H1 (cell line): ENCODE data around the gene SPINK7. TPM values are rescaled to one million over a fixed set of nuclear protein-coding genes. Genes with fewer than 3 reads are reported as not detected.

ENCODE experiments used
- CTCF ChIA-PET: fragments of 300-600 bp; sonication (Branson Sonifier 250); formaldehyde crosslinking; loops from one replicate; lab custom pipeline; 2021; ENCODE audit not compliant: partially characterized antibody; lab: Charles Lee
- POLR2A ChIA-PET: fragments of 300-600 bp; sonication (Branson Sonifier 250); formaldehyde crosslinking; loops from one replicate; lab custom pipeline; 2021; ENCODE audit warnings: inconsistent platforms; ENCODE audit not compliant: partially characterized antibody; lab: Charles Lee
- DNase-seq, 2 experiments: peaks; one replicate each; pipeline versions ENCODE4 v3.0.0 to v3.0.0-alpha.2; 2010 to 2022; ENCODE audit warnings: low spot score in 2 of 2, low read depth in 1 of 2, mixed read lengths in 1 of 2
- FAIRE-seq: peaks from 2 replicates; lab custom pipeline; 2011; peaks lifted over from hg19 to GRCh38; lab: Jason Lieb, UNC
- H2AFZ ChIP-seq: 2 replicates; pipeline ENCODE4 v1.8.1; 2012; ENCODE audit warnings: low read length, inconsistent platforms
- H2AK5ac ChIP-seq: 2 replicates; pipeline ENCODE4 v1.6.1; 2013; ENCODE audit warnings: low read depth, low read length
- H2BK120ac ChIP-seq: replicated peaks from 2 replicates; pipeline ENCODE3; 2013; ENCODE audit warnings: low read depth, low read length, inconsistent platforms
- H2BK12ac ChIP-seq: 2 replicates; pipeline ENCODE4 v1.6.1; 2013; ENCODE audit warnings: low read depth, low read length
- H2BK15ac ChIP-seq: 2 replicates; pipeline ENCODE4 v1.6.1; 2013; ENCODE audit warnings: low read length
- H2BK20ac ChIP-seq: 2 replicates; pipeline ENCODE4 v1.6.1; 2013; ENCODE audit warnings: low read length
- H2BK5ac ChIP-seq: 2 replicates; pipeline ENCODE4 v1.6.1; 2013; ENCODE audit warnings: low read depth, low read length
- H3K14ac ChIP-seq: 2 replicates; pipeline ENCODE4 v1.6.1; 2013; ENCODE audit warnings: inconsistent platforms; ENCODE audit not compliant: insufficient read length
- H3K18ac ChIP-seq: 2 replicates; pipeline ENCODE4 v1.6.1; 2013; ENCODE audit warnings: low read length; ENCODE audit errors: extremely low read depth
- H3K23ac ChIP-seq: 2 replicates; pipeline ENCODE4 v1.6.1; 2013; ENCODE audit warnings: inconsistent platforms; ENCODE audit not compliant: insufficient read length
- H3K23me2 ChIP-seq: 2 replicates; pipeline ENCODE4 v1.6.1; 2013; ENCODE audit warnings: low read depth, low read length
- H3K27ac ChIP-seq: 2 replicates; pipeline ENCODE4 v1.6.1; 2011; ENCODE audit warnings: low read depth, low read length, inconsistent platforms
- H3K27me3 ChIP-seq, 4 experiments: replicated peaks in 1 of 4; 1 replicate in 1 of 4; 2 replicates in 3 of 4; pipeline versions ENCODE4 v1.6.1 to v1.8.1; 2011 to 2013; ENCODE audit warnings: low read length in 3 of 4, mild to moderate bottlenecking in 3 of 4, inconsistent platforms in 2 of 4, mixed read lengths in 2 of 4, moderate library complexity in 1 of 4; ENCODE audit not compliant: control insufficient read depth in 3 of 4, insufficient read depth in 3 of 4; ENCODE audit errors: extremely low read depth in 1 of 4
- H3K36me3 ChIP-seq, 4 experiments: 2 replicates each; pipeline versions ENCODE4 v1.6.1 to v1.8.1; 2011 to 2013; ENCODE audit warnings: mild to moderate bottlenecking in 4 of 4, low read length in 3 of 4, moderate library complexity in 2 of 4, control low read depth in 1 of 4, inconsistent platforms in 1 of 4; ENCODE audit not compliant: insufficient read depth in 4 of 4, control insufficient read depth in 2 of 4
- H3K4ac ChIP-seq: replicated peaks from 2 replicates; pipeline ENCODE3; 2013; ENCODE audit warnings: low read length, low read depth, mixed read lengths, inconsistent platforms; ENCODE audit not compliant: insufficient read length
- H3K4me1 ChIP-seq, 4 experiments: replicated peaks in 1 of 4; 1 replicate in 1 of 4; 2 replicates in 3 of 4; pipeline versions ENCODE4 v1.6.1 to v1.8.1; 2011 to 2013; ENCODE audit warnings: low read length in 3 of 4, inconsistent platforms in 2 of 4, mixed read lengths in 1 of 4; ENCODE audit not compliant: insufficient read depth in 4 of 4, control insufficient read depth in 3 of 4
- H3K4me2 ChIP-seq, 2 experiments: 2 replicates each; pipeline versions ENCODE4 v1.6.1 to v1.8.1; 2011 to 2013; ENCODE audit warnings: low read depth in 2 of 2, low read length in 2 of 2, control low read depth in 1 of 2, inconsistent platforms in 1 of 2, mild to moderate bottlenecking in 1 of 2; ENCODE audit not compliant: insufficient read depth in 1 of 2
- H3K4me3 ChIP-seq, 4 experiments: fragments of 200-600, 300-600 bp in 1 of 4; sonication (generic), shearing (Covaris generic), sonication (Bioruptor Twin) in 1 of 4; 2 replicates each; pipeline versions ENCODE4 v1.5.1 to v1.8.1; 2011 to 2016; ENCODE audit warnings: low read length in 4 of 4, low read depth in 3 of 4, control low read depth in 2 of 4, inconsistent platforms in 2 of 4, mild to moderate bottlenecking in 2 of 4, mixed read lengths in 1 of 4, moderate library complexity in 1 of 4; ENCODE audit not compliant: insufficient read depth in 2 of 4; ENCODE audit errors: extremely low read depth in 1 of 4
- H3K56ac ChIP-seq: replicated peaks from 2 replicates; pipeline ENCODE3; 2013; ENCODE audit warnings: low read depth, mild to moderate bottlenecking, mixed read lengths, low read length, inconsistent platforms; ENCODE audit not compliant: insufficient read length
- H3K79me1 ChIP-seq: 2 replicates; pipeline ENCODE4 v1.6.1; 2013; ENCODE audit warnings: low read depth, low read length, control low read depth
- H3K79me2 ChIP-seq, 2 experiments: 2 replicates each; pipeline versions ENCODE4 v1.6.1 to v1.8.1; 2012 to 2013; ENCODE audit warnings: low read length in 2 of 2, mild to moderate bottlenecking in 2 of 2, inconsistent platforms in 1 of 2; ENCODE audit not compliant: insufficient read depth in 2 of 2, control insufficient read depth in 1 of 2
- H3K9ac ChIP-seq, 4 experiments: replicated peaks in 1 of 4; 1 replicate in 1 of 4; 2 replicates in 3 of 4; pipeline versions ENCODE4 v1.6.1 to v1.8.1; 2011 to 2013; ENCODE audit warnings: low read depth in 3 of 4, low read length in 3 of 4, control low read depth in 2 of 4, mild to moderate bottlenecking in 2 of 4, moderate library complexity in 2 of 4, inconsistent platforms in 1 of 4; ENCODE audit errors: extremely low read depth in 1 of 4
- H3K9me3 ChIP-seq, 2 experiments: 2 replicates each; pipeline versions ENCODE4 v1.6.1 to v1.8.1; 2012 to 2013; ENCODE audit warnings: mild to moderate bottlenecking in 2 of 2, moderate library complexity in 2 of 2, control low read depth in 1 of 2, inconsistent platforms in 1 of 2, low read depth in 1 of 2, low read length in 1 of 2, mixed read lengths in 1 of 2; ENCODE audit not compliant: insufficient read depth in 2 of 2
- H4K20me1 ChIP-seq, 2 experiments: replicated peaks in 1 of 2; 2 replicates each; pipeline versions ENCODE3 to v1.8.1; 2011 to 2013; ENCODE audit warnings: inconsistent platforms in 2 of 2, low read length in 2 of 2, mild to moderate bottlenecking in 1 of 2; ENCODE audit not compliant: insufficient read depth in 2 of 2, control insufficient read depth in 1 of 2
- H4K5ac ChIP-seq: 2 replicates; pipeline ENCODE4 v1.6.1; 2013; ENCODE audit warnings: low read length, low read depth, mixed read lengths, inconsistent platforms; ENCODE audit not compliant: insufficient read length
- H4K8ac ChIP-seq: 2 replicates; pipeline ENCODE4 v1.8.0; 2013; ENCODE audit warnings: mild to moderate bottlenecking, moderate library complexity, low read length, inconsistent platforms; ENCODE audit not compliant: insufficient read depth; ENCODE audit errors: extremely low read depth
- H4K91ac ChIP-seq: replicated peaks from 2 replicates; pipeline ENCODE3; 2013; ENCODE audit warnings: low read length, mixed read lengths, inconsistent platforms; ENCODE audit not compliant: insufficient read length
- RAD21 ChIP-seq, 2 experiments: IDR thresholded peaks in 1 of 2; conservative IDR thresholded peaks in 1 of 2; 2 replicates each; pipeline ENCODE4 v1.6.1; 2011; ENCODE audit warnings: low read depth in 2 of 2, low read length in 2 of 2, improper control_type of control experiment in 1 of 2, inconsistent platforms in 1 of 2, mild to moderate bottlenecking in 1 of 2, moderate library complexity in 1 of 2
- RXRA ChIP-seq: IDR thresholded peaks from 2 replicates; pipeline ENCODE4 v1.6.1; 2011; ENCODE audit warnings: low read depth, mild to moderate bottlenecking, low read length, moderate library complexity; ENCODE audit not compliant: insufficient read depth
- WGBS, 2 experiments: shearing (Covaris generic) in 1 of 2; methylation state at CpG; one replicate each; pipeline versions ENCODE4 v1.1.6 to v1.1.7; 2013 to 2015; ENCODE audit warnings: low lambda C conversion rate in 2 of 2, mixed read lengths in 2 of 2, inconsistent platforms in 1 of 2, low coverage in 1 of 2, missing lambda C conversion rate in 1 of 2; ENCODE audit not compliant: insufficient replicate concordance in 2 of 2, insufficient coverage in 1 of 2, insufficient read length in 1 of 2; ENCODE audit errors: extremely low coverage in 1 of 2, missing lambda C conversion rate in 1 of 2; 5-methylcytosine and 5-hydroxymethylcytosine counted together
- polyA plus RNA-seq, 7 experiments: library from polyadenylated mRNA; depleted of rRNA in 3 of 7; stranded (reverse) in 5 of 7; unstranded in 2 of 7; fragments of >200 nt in 5 of 7; fragments of 200-250 nt in 2 of 7; gene quantifications; 1 replicate in 5 of 7; 2 replicates in 1 of 7; 4 replicates in 1 of 7; pipeline versions ENCODE4 v1.2.1 to v1.2.3, GENCODE V29; 2011 to 2013; ENCODE audit warnings: missing spikeins in 2 of 7, mixed read lengths in 2 of 7
- total RNA-seq: library from RNA; stranded (reverse); fragmentation: NEBNext Ultra II Directional; extraction: Animal tissue kit (Norgen Biotek cat#: 25700); gene quantifications from 2 replicates; pipeline ENCODE4 v1.2.1, GENCODE V29; 2021

The SPINK7 gene
- total and polyA plus RNA-seq, 2 of the 8 experiments (the other 6 are each of a cell fraction or from before 2014, with no cell fraction given) = not detected

DNA sequence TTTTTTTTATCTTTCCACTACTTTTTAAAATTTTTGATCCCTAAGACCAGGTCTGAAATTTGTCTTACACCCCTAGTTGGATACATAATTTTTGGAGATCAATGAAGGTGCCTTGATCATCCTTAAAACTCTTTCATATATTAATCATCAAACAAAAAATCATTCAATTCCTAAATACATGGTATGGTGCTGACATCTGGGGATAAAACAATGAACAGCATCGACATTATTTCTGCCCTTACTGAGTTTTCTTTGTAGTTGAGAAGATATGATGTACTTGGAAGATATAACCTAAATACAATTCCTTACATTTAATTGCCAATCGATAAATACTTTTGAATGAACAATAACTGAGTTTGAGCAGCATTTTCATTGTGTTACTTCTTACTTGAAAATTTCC, 41.4 kb downstream of the SPINK7 start:
- H4K5ac ChIP-seq = no peak overlapping the region
- H3K4me1 ChIP-seq = no peaks in the 10 kb centered on the region
- no peaks in the 10 kb centered on the region; the same call in 1 of the 2 replicates for H3K23me2 ChIP-seq
- no peak overlapping the region for H4K8ac ChIP-seq
- no peak overlapping the region for H2AFZ ChIP-seq
- H3K14ac ChIP-seq = no peak overlapping the region
- WGBS, 2 experiments = 92% methylated on average over 2 of the region's 2 CpGs; no CpG with 5 or more reads in 1 of the 2 experiments
- H3K4ac ChIP-seq = no peak overlapping the region
- H4K20me1 ChIP-seq = no peaks in the 10 kb centered on the region
- H3K27ac ChIP-seq = no peak overlapping the region
- H4K91ac ChIP-seq = no peak overlapping the region
- no peak for FAIRE-seq
- no peaks in the 10 kb centered on the region for H3K79me1 ChIP-seq
- no peak overlapping the region for H2BK12ac ChIP-seq
- no peak overlapping the region for H3K56ac ChIP-seq
- no peak overlapping the region for H3K4me3 ChIP-seq
- H3K9ac ChIP-seq = no peak overlapping the region
- peak in 1 of 2 experiments; percentile 15; a peak in 2 of 4 replicates for TF ChIP-seq RAD21 (IDR thresholded peaks at IDR 0.05 in 1 of 2, conservative IDR thresholded peaks at IDR 0.05 in 1 of 2; ENCODE audit: low read depth in 2 of 2, low read length in 2 of 2)
- no peak for TF ChIP-seq RXRA
- ChIA-PET CTCF (no interaction called here), POLR2A (no interaction called here)
- H2BK15ac ChIP-seq = no peak overlapping the region
- no peak overlapping the region for H2BK5ac ChIP-seq
- H2BK20ac ChIP-seq = no peak overlapping the region
- no peaks in the 10 kb centered on the region for H3K27me3 ChIP-seq
- no peak overlapping the region for H2AK5ac ChIP-seq
- H3K79me2 ChIP-seq = no peaks in the 10 kb centered on the region
- H3K4me2 ChIP-seq = no peak overlapping the region
- H3K23ac ChIP-seq = no peak overlapping the region
- no peak overlapping the region for H3K18ac ChIP-seq
- no peaks in the 10 kb centered on the region for H3K9me3 ChIP-seq
- no peak overlapping the region for H2BK120ac ChIP-seq
- no peak for DNase-seq
- no peaks in the 10 kb centered on the region for H3K36me3 ChIP-seq
